ENCODE data around the gene PRKCE.

DNA sequence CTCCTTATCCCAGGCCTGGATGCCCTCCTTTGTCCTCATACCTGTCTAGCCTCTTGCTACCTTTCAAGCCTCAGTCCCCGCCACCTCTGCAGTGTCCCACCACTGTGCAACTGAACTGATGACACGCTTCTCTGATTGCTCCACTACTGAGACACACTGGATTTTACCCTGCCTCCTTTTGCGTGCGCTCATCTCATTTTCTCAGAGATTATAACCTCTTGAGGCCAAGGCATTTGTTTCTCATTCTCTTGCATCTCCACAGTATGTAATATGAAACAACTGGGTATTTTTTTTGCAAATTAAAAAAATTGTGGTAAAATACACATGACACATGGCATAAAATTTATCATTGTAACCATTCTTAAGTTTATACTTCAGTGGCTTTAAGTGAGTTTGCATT, 95.4 kb downstream of the PRKCE start:
- TF ChIP-seq GATA2 (IDR thresholded peaks at IDR 0.05; ENCODE audit: low read depth, low read length) (no peak), GATA3 (IDR thresholded peaks at IDR 0.05; ENCODE audit: low read depth, low read length) (no peak)
